GM19438 (cell line): ENCODE data around the gene CFAP410.
"Not testable (repeated sequence)": the region's sequence is repeated elsewhere in the genome, so short reads cannot be mapped to it uniquely, and the experiment has no call there.

Experiments used
- ATAC-seq: cut with Tn5 transposase; IDR thresholded peaks from one replicate; pipeline ENCODE4 v1.9.1; 2021; ENCODE audit warnings: low read depth; ENCODE audit not compliant: unreplicated experiment

Gene CFAP410

GRCh38 chr21:44289381-44290010, 49.7 kb downstream of the CFAP410 start:
- ATAC-seq = no peak

GRCh38 chr21:44288251-44289110, 50.7 kb downstream of the CFAP410 start:
- no peak for ATAC-seq

GRCh38 chr21:44286716-44287632, 52.2 kb downstream of the CFAP410 start:
- ATAC-seq = no peak

GRCh38 chr21:44286086-44286715, 53.0 kb downstream of the CFAP410 start:
- no peak for ATAC-seq

- no peak for ATAC-seq
Observed at GRCh38 chr21:44285138-44285992, 53.8 kb downstream of the CFAP410 start, which contains the start of gene AIRE. AIRE (plus strand) TSS chr21:44285876; CDS start chr21:44286007, 131 bp downstream.

GRCh38 chr21:44283948-44284347, 55.2 kb downstream of the CFAP410 start:
- no peak for ATAC-seq

- ATAC-seq = not testable (repeated sequence)
Observed at GRCh38 chr21:44283211-44283785, 55.9 kb downstream of the CFAP410 start.

GRCh38 chr21:44282370-44282769, 56.8 kb downstream of the CFAP410 start:
- no peak for ATAC-seq

GRCh38 chr21:44281801-44282200, 57.4 kb downstream of the CFAP410 start:
- ATAC-seq = no peak

- ATAC-seq = no peak
Observed at GRCh38 chr21:44279354-44280260, 59.6 kb downstream of the CFAP410 start.
